GM23338 (cell line): ENCODE data around the gene CACNG6. TPM values are rescaled to one million over a fixed set of nuclear protein-coding genes. Genes with fewer than 3 reads are reported as not detected.
A peak's percentile ranks its signal among the peaks of the same experiment; 100 is the strongest.
"Not testable (repeated sequence)": the region's sequence is repeated elsewhere in the genome, so short reads cannot be mapped to it uniquely, and the experiment has no call there.

Experiments
- ATAC-seq: fragments of 200-7000 bp; cut with Tn5 transposase; 3 replicates; pipeline ENCODE4 v1.9.1; 2020
- DNase-seq: peaks from one replicate; pipeline ENCODE4 v3.0.0-alpha.2; 2015; ENCODE audit warnings: low spot score
- H2AFZ ChIP-seq: fragments of 200-600 bp; sonication (generic); 2 replicates; pipeline ENCODE4 v1.8.0; 2016; ENCODE audit warnings: antibody characterized with exemption, mild to moderate bottlenecking, moderate library complexity
- H3F3A ChIP-seq: fragments of 200-600 bp; sonication (generic); replicated peaks from 2 replicates; pipeline ENCODE4 v1.8.0; 2017; ENCODE audit warnings: antibody characterized with exemption, mixed run types, low read depth
- H3K27ac ChIP-seq: fragments of 200-600 bp; sonication (generic); 2 replicates; pipeline ENCODE4 v1.6.1; 2016; ENCODE audit warnings: low read depth
- H3K27me3 ChIP-seq: fragments of 200-600 bp; sonication (generic); 2 replicates; pipeline ENCODE4 v1.8.0; 2016; ENCODE audit warnings: mild to moderate bottlenecking, mixed run types, moderate library complexity; ENCODE audit not compliant: insufficient read depth
- H3K36me3 ChIP-seq: fragments of 200-600 bp; sonication (generic); 2 replicates; pipeline ENCODE4 v1.8.0; 2016; ENCODE audit warnings: mild to moderate bottlenecking; ENCODE audit not compliant: insufficient read depth
- H3K4me1 ChIP-seq: fragments of 200-600 bp; sonication (generic); 2 replicates; pipeline ENCODE4 v1.8.0; 2016; ENCODE audit warnings: mild to moderate bottlenecking, moderate library complexity; ENCODE audit not compliant: insufficient read depth
- H3K4me2 ChIP-seq: fragments of 200-600 bp; sonication (generic); 2 replicates; pipeline ENCODE4 v1.7.1; 2017; ENCODE audit warnings: mixed run types
- H3K4me3 ChIP-seq: fragments of 200-600 bp; sonication (generic); 2 replicates; pipeline ENCODE4 v1.6.1; 2016; ENCODE audit warnings: mixed run types
- H3K79me2 ChIP-seq: fragments of 200-600 bp; sonication (generic); replicated peaks from 2 replicates; pipeline ENCODE4 v1.8.0; 2017; ENCODE audit warnings: mild to moderate bottlenecking; ENCODE audit not compliant: insufficient read depth
- H3K9me2 ChIP-seq: fragments of 200-600 bp; sonication (generic); 2 replicates; pipeline ENCODE4 v1.8.0; 2017; ENCODE audit not compliant: insufficient read depth
- H4K20me1 ChIP-seq: fragments of 200-600 bp; sonication (generic); replicated peaks from 2 replicates; pipeline ENCODE4 v1.8.0; 2017; ENCODE audit warnings: mild to moderate bottlenecking; ENCODE audit not compliant: insufficient read depth
- H3K27ac Mint-ChIP-seq: 2 replicates; pipeline ENCODE4 v1.8.0; 2020; ENCODE audit warnings: inconsistent platforms, mild to moderate bottlenecking, moderate library complexity, mixed read lengths
- H3K27me3 Mint-ChIP-seq: 3 replicates; pipeline ENCODE4 v1.8.0; 2022; ENCODE audit warnings: low read depth, mild to moderate bottlenecking, moderate library complexity, mixed read lengths, inconsistent platforms; ENCODE audit not compliant: insufficient read depth, poor library complexity
- H3K36me3 Mint-ChIP-seq: 3 replicates; pipeline ENCODE4 v1.8.0; 2021; ENCODE audit warnings: low read depth, mild to moderate bottlenecking, inconsistent platforms, moderate library complexity, mixed read lengths
- H3K4me1 Mint-ChIP-seq: 3 replicates; pipeline ENCODE4 v1.8.0; 2020; ENCODE audit warnings: mild to moderate bottlenecking, inconsistent platforms, mixed read lengths
- H3K4me3 Mint-ChIP-seq: 3 replicates; pipeline ENCODE4 v1.8.0; 2021; ENCODE audit warnings: moderate library complexity, mild to moderate bottlenecking, inconsistent platforms, mixed read lengths
- H3K9me3 Mint-ChIP-seq: 3 replicates; pipeline ENCODE4 v1.8.0; 2020; ENCODE audit warnings: moderate library complexity, mild to moderate bottlenecking, inconsistent platforms, mixed read lengths
- ETS1 ChIP-seq: IDR thresholded peaks from 2 replicates; pipeline ENCODE4 v1.6.1; 2016; ENCODE audit warnings: antibody characterized with exemption
- EZH2phosphoT487 ChIP-seq: fragments of 200-600 bp; sonication (generic); IDR thresholded peaks from one replicate; pipeline ENCODE4 v1.8.1; 2018; ENCODE audit warnings: antibody characterized with exemption; ENCODE audit not compliant: unreplicated experiment
- ZNF114 ChIP-seq: fragments of 250-450 bp; sonication (Bioruptor Pico); IDR thresholded peaks from 2 replicates; pipeline ENCODE4 v1.5.0; 2020; ENCODE audit warnings: mild to moderate bottlenecking, moderate library complexity
- polyA plus RNA-seq: library from polyadenylated mRNA; unstranded; fragments of >200 nt; fragmentation: Nextera tagmentation; extraction: Ambion mirVana; gene quantifications from 2 replicates; pipeline ENCODE4 v1.2.1, GENCODE V29; 2016
- total RNA-seq: library from RNA; depleted of rRNA; stranded (reverse); fragments of >200 nt; shearing (Covaris generic); gene quantifications from 2 replicates; pipeline ENCODE4 v1.2.3, GENCODE V29; 2014
- TF ChIP-seq, protein P1 (sequence below), 2 experiments: fragments of 200-600 bp in 1 of 2; sonication (generic) in 1 of 2; conservative IDR thresholded peaks; 2 replicates each; pipeline versions ENCODE4 v1.5.1 to v1.6.1; 2016 to 2017; ENCODE audit warnings: antibody characterized with exemption in 2 of 2, low read depth in 2 of 2, mild to moderate bottlenecking in 2 of 2, moderate library complexity in 1 of 2

CACNG6 gene
- total and polyA plus RNA-seq, 2 experiments from 2014 or later, result 0.38 to 1.5 TPM

DNA sequence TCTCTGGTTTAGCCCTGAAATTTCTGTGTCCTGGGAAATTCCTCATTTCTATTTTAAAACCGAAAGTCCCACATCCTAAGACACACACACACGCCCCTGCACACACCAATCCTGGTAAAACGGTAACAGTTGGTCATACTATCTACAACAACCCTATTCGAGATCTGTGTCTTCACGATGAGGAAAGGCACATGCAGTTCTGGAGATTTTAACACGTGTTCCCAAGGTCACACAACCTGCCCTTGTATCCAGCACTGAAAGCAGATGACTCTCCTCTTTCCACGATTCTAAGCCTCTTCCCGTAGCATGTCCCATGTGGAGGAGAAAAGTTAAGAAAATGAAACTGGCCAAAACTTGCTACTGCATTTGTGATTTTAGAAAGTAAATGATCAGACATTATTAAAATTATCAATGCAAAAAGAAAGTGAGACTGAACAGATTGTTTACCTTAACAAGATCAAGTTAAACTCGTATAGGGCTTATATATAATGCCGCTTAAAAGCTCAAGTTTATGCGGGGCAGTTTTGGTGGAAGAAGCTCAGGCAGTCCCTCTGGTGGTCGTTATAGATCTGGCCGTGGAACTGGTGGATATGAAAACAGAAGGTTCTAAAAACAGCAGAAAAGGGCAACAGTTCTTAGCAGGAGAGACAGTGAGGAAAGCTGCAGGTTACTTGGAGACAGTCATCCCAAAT, 39.6 kb downstream of the CACNG6 start:
- no peak overlapping the region for H3K4me3 Mint-ChIP-seq
- no peak for TF ChIP-seq ZNF114 (CRISPR knock-in tag)
- no peak for TF ChIP-seq EZH2phosphoT487
- TF ChIP-seq, protein P1, sequence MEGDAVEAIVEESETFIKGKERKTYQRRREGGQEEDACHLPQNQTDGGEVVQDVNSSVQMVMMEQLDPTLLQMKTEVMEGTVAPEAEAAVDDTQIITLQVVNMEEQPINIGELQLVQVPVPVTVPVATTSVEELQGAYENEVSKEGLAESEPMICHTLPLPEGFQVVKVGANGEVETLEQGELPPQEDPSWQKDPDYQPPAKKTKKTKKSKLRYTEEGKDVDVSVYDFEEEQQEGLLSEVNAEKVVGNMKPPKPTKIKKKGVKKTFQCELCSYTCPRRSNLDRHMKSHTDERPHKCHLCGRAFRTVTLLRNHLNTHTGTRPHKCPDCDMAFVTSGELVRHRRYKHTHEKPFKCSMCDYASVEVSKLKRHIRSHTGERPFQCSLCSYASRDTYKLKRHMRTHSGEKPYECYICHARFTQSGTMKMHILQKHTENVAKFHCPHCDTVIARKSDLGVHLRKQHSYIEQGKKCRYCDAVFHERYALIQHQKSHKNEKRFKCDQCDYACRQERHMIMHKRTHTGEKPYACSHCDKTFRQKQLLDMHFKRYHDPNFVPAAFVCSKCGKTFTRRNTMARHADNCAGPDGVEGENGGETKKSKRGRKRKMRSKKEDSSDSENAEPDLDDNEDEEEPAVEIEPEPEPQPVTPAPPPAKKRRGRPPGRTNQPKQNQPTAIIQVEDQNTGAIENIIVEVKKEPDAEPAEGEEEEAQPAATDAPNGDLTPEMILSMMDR (conservative IDR thresholded peaks at IDR 0.05; ENCODE audit: low read depth in 2 of 2), result peak; percentile 70 to 74
- Histone ChIP-seq H3K79me2 (no peaks in the 10 kb centered on the region), H4K20me1 (no peaks in the 10 kb centered on the region), H3K36me3 (no peaks in the 10 kb centered on the region), H3K27me3 (no peaks in the 10 kb centered on the region), H3K27ac (0 out of 2 replicates have a peak overlapping the region, but pooled peaks have one; percentile 0), H3K4me1 (peaks cover 17% of the 10 kb centered on the region), H2AFZ (no peak overlapping the region), H3K9me2 (no peaks in the 10 kb centered on the region), H3F3A (peaks cover 12% of the 10 kb centered on the region), H3K4me2 (no peak overlapping the region), H3K4me3 (no peak overlapping the region)
- peaks cover 32% of the 10 kb centered on the region for H3K4me1 Mint-ChIP-seq
- H3K36me3 Mint-ChIP-seq, result no peaks in the 10 kb centered on the region
- ATAC-seq (peak; percentile 30), DNase-seq (peak; percentile 71)
- peaks cover 3% of the 10 kb centered on the region for H3K27me3 Mint-ChIP-seq
- H3K9me3 Mint-ChIP-seq, result no peaks in the 10 kb centered on the region
- H3K27ac Mint-ChIP-seq, result peak overlapping the region; percentile 37; the same call in 1 of the 2 replicates

DNA sequence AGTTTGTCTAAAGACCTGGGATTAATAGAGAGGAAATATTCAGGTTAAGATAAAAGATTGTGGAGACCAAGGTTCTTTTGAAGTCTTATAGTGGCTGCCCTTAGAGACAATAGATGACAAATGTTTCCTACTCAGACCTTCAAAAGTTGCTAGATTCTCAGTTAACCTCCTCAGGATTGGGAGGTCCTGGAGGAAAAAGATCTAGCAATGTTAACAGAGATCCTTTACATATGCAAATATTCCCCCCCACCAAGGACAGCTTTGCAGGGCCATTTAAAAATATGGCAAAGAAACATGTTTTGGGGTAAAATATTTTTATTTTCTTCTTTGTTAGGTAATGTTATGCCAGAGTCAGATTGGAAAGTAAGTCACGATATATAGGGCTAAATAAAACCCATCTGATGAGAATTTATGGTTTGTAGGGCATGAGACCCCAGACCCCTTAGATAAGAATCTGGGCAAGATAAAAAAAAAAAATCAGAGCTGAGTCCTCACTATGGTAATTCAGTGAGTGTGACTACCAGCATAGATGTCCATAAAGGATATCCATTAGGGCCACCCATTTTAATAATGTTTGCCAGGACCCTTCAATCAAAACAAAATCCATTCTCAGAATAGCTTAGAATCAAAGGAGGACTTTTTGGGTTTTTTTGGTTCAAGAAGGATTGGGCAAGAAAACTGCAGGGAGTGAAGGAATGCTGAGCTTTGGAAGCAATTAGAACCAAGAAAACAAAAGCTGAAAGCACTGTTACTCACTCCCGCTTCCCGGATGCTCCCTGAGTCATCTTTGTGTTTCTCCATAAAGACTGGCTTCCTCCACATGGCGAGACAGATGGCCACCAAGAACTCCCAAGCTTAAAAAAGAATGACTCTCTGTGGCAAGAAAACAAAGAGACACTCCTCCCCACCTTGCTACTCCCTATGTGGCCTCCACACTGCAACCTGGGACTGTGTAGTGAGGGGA, 44.1 kb downstream of the CACNG6 start:
- Histone ChIP-seq H3K4me1 (peaks cover 26% of the 10 kb centered on the region), H3K27me3 (no peaks in the 10 kb centered on the region), H3K4me2 (peak overlapping the region; percentile 55), H3F3A (peaks cover 7% of the 10 kb centered on the region), H3K4me3 (no peak overlapping the region; the same call in 1 of the 2 replicates), H3K79me2 (no peaks in the 10 kb centered on the region), H3K9me2 (no peaks in the 10 kb centered on the region), H3K27ac (peak overlapping the region; percentile 86), H4K20me1 (no peaks in the 10 kb centered on the region), H2AFZ (no peak overlapping the region), H3K36me3 (no peaks in the 10 kb centered on the region)
- Mint-ChIP-seq H3K4me1 (peaks cover 43% of the 10 kb centered on the region), H3K9me3 (peaks cover 6% of the 10 kb centered on the region; the same call in 1 of the 3 replicates), H3K27ac (peak overlapping the region; percentile 95), H3K4me3 (peak overlapping the region; percentile 26), H3K27me3 (peaks cover 7% of the 10 kb centered on the region), H3K36me3 (no peaks in the 10 kb centered on the region)
- ATAC-seq (peak; percentile 67), DNase-seq (peak; percentile 68)
- TF ChIP-seq ETS1 (no peak), ZNF114 (CRISPR knock-in tag) (peak; percentile 31; the same call in 1 of the 2 replicates)

GRCh38 chr19:54036542-54036941, 45.1 kb downstream of the CACNG6 start:
- Mint-ChIP-seq H3K4me1 (peaks cover 37% of the 10 kb centered on the region), H3K27ac (peak overlapping the region; percentile 49; the same call in 1 of the 2 replicates)
- not testable (repeated sequence) for H3K36me3 ChIP-seq, H4K20me1 ChIP-seq, H3K4me3 ChIP-seq, H3K9me3 Mint-ChIP-seq, H3K79me2 ChIP-seq, H3K36me3 Mint-ChIP-seq, H3K4me3 Mint-ChIP-seq, H3K27me3 ChIP-seq, H3K4me2 ChIP-seq, H3K27me3 Mint-ChIP-seq, H3F3A ChIP-seq, H3K9me2 ChIP-seq, DNase-seq
- Histone ChIP-seq H2AFZ (0 out of 2 replicates have a peak overlapping the region, but pooled peaks have one; percentile 28), H3K27ac (peak overlapping the region; percentile 86; the same call in 1 of the 2 replicates), H3K4me1 (peaks cover 28% of the 10 kb centered on the region)
- ATAC-seq, result peak; percentile 17; the same call in 2 of the 3 replicates
